SH-SY5Y (cell line): ENCODE results near the gene SLC25A13.

Experiments used
- GATA2 ChIP-seq: IDR thresholded peaks from 2 replicates; pipeline ENCODE4 v1.6.1; 2011; ENCODE audit warnings: mild to moderate bottlenecking, low read depth, low read length
- GATA3 ChIP-seq: IDR thresholded peaks from 2 replicates; pipeline ENCODE4 v1.6.1; 2011; ENCODE audit warnings: low read depth, mild to moderate bottlenecking, low read length, moderate library complexity

SLC25A13 gene

GRCh38 chr7:96285579-96285978 is 36.3 kb downstream of the SLC25A13 start:
- no peak for TF ChIP-seq GATA2
- TF ChIP-seq GATA3 = no peak

- no peak for TF ChIP-seq GATA2
These were observed 37.1 kb downstream of the SLC25A13 start for GRCh38 chr7:96284835-96285234.

- TF ChIP-seq GATA3 (no peak), GATA2 (no peak)
These were observed 37.7 kb downstream of the SLC25A13 start for GRCh38 chr7:96284240-96284639.

- TF ChIP-seq GATA2 (no peak), GATA3 (no peak)
These were observed 39.1 kb downstream of the SLC25A13 start for GRCh38 chr7:96282835-96283234.

GRCh38 chr7:96277921-96278320 is 44.0 kb downstream of the SLC25A13 start:
- TF ChIP-seq GATA3 = no peak
- TF ChIP-seq GATA2 = no peak

- TF ChIP-seq GATA2 = no peak
- TF ChIP-seq GATA3 = no peak
These were observed 45.9 kb downstream of the SLC25A13 start for GRCh38 chr7:96276019-96276418.

- no peak for TF ChIP-seq GATA3
- no peak for TF ChIP-seq GATA2
These were observed 48.2 kb downstream of the SLC25A13 start for GRCh38 chr7:96273716-96274115.

GRCh38 chr7:96269246-96269994 is 52.5 kb downstream of the SLC25A13 start:
- no peak for TF ChIP-seq GATA3
- TF ChIP-seq GATA2 = no peak

GRCh38 chr7:96266580-96266979 is 55.3 kb downstream of the SLC25A13 start:
- no peak for TF ChIP-seq GATA2
- no peak for TF ChIP-seq GATA3

GRCh38 chr7:96266015-96266414 is 55.9 kb downstream of the SLC25A13 start:
- TF ChIP-seq GATA2 (no peak), GATA3 (no peak)

- TF ChIP-seq GATA2 (no peak), GATA3 (no peak)
These were observed 67.9 kb downstream of the SLC25A13 start for GRCh38 chr7:96253964-96254363.

GRCh38 chr7:96253441-96253840 is 68.5 kb downstream of the SLC25A13 start:
- TF ChIP-seq GATA3 (no peak), GATA2 (no peak)

- TF ChIP-seq GATA3 (no peak), GATA2 (no peak)
These were observed 71.0 kb downstream of the SLC25A13 start for GRCh38 chr7:96250776-96251361.

- no peak for TF ChIP-seq GATA3
- no peak for TF ChIP-seq GATA2
These were observed 73.5 kb downstream of the SLC25A13 start for GRCh38 chr7:96248405-96248804.

GRCh38 chr7:96246919-96247318 is 75.0 kb downstream of the SLC25A13 start:
- TF ChIP-seq GATA3 (no peak), GATA2 (no peak)
